Mesothelial cell of epicardium (in vitro differentiated cells): ENCODE results near the gene PDE4D. TPM values are rescaled to one million over a fixed set of nuclear protein-coding genes. Genes with fewer than 3 reads are reported as not detected.
A peak's percentile ranks its signal among the peaks of the same experiment; 100 is the strongest.
"Not testable (repeated sequence)": the region's sequence is repeated elsewhere in the genome, so short reads cannot be mapped to it uniquely, and the experiment has no call there.

Source experiments
- DNase-seq, 2 experiments: peaks; one replicate each; pipeline ENCODE4 v3.0.0; 2021; ENCODE audit warnings: low spot score in 2 of 2; ENCODE audit not compliant: unreplicated experiment in 2 of 2
- H3K27ac Mint-ChIP-seq: 2 replicates; pipeline ENCODE4 v1.8.0; 2021; ENCODE audit warnings: mixed read lengths
- H3K27me3 Mint-ChIP-seq: 2 replicates; pipeline ENCODE4 v1.8.0; 2021; ENCODE audit warnings: low read depth, mixed read lengths
- H3K36me3 Mint-ChIP-seq: 2 replicates; pipeline ENCODE4 v1.8.0; 2021; ENCODE audit warnings: mixed read lengths
- H3K4me1 Mint-ChIP-seq: 2 replicates; pipeline ENCODE4 v1.8.0; 2021; ENCODE audit warnings: mixed read lengths
- H3K4me3 Mint-ChIP-seq: 2 replicates; pipeline ENCODE4 v1.8.0; 2021; ENCODE audit warnings: mild to moderate bottlenecking, moderate library complexity, mixed read lengths
- H3K9me3 Mint-ChIP-seq: 2 replicates; pipeline ENCODE4 v1.8.0; 2021; ENCODE audit warnings: mixed read lengths
- total RNA-seq: library from RNA; stranded (reverse); gene quantifications from 3 replicates; pipeline ENCODE4 v1.2.1, GENCODE V29; 2021
- TF ChIP-seq, protein P1 (sequence below): fragments of 200-600 bp; sonication (generic); IDR thresholded peaks from one replicate; pipeline ENCODE4 v1.5.0; 2021; ENCODE audit warnings: antibody characterized with exemption; ENCODE audit not compliant: unreplicated experiment

PDE4D gene
- total RNA-seq, 1 donor from 2014 or later = 105 TPM

DNA sequence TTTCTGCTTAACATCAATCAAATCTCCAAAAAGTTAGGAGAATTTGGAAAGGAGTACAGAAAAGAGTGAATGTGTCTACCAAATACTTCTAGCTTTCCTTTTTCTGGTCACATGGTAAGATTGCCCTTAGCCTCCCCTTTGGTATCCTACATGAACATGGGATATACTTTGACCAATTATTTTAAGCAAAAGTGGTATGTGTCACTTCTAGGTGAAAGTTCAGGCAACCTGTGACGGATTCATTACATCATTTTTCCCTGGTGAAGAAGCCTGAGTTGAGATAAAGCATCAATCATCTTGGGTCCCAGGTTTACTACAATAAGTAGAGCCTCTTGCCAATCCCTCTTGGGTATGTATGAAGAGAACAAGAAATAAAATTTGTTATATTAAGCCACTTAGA lies 419.2 kb downstream of the PDE4D start:
- no peak for DNase-seq
- no peak overlapping the region for H3K27ac Mint-ChIP-seq
- H3K27me3 Mint-ChIP-seq = no peaks in the 10 kb centered on the region
- peaks cover 4% of the 10 kb centered on the region for H3K9me3 Mint-ChIP-seq
- no peak overlapping the region for H3K4me3 Mint-ChIP-seq
- H3K36me3 Mint-ChIP-seq = no peaks in the 10 kb centered on the region
- TF ChIP-seq, protein P1, sequence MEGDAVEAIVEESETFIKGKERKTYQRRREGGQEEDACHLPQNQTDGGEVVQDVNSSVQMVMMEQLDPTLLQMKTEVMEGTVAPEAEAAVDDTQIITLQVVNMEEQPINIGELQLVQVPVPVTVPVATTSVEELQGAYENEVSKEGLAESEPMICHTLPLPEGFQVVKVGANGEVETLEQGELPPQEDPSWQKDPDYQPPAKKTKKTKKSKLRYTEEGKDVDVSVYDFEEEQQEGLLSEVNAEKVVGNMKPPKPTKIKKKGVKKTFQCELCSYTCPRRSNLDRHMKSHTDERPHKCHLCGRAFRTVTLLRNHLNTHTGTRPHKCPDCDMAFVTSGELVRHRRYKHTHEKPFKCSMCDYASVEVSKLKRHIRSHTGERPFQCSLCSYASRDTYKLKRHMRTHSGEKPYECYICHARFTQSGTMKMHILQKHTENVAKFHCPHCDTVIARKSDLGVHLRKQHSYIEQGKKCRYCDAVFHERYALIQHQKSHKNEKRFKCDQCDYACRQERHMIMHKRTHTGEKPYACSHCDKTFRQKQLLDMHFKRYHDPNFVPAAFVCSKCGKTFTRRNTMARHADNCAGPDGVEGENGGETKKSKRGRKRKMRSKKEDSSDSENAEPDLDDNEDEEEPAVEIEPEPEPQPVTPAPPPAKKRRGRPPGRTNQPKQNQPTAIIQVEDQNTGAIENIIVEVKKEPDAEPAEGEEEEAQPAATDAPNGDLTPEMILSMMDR = no peak
- H3K4me1 Mint-ChIP-seq = peaks cover 18% of the 10 kb centered on the region

DNA sequence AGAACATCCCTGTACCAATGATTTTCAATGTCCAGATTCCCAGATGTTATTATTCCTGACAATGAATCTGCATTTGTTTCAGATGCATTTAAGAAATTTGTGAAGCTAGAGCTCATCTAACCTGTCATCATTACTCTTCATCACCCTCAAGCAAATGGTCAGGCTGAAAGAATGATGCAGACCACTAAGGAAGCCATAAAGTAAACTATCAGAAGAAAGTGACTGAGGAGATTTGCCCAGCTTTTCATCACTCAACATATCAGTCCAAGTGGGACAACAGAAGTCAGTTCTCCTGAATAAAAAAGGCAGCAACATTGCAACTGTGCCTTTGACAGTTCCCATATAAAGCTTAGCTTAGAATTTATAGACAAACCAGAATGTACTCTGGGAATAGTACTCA lies 419.9 kb downstream of the PDE4D start:
- peaks cover 18% of the 10 kb centered on the region for H3K4me1 Mint-ChIP-seq
- no peak overlapping the region for H3K4me3 Mint-ChIP-seq
- no peak for DNase-seq
- peaks cover 4% of the 10 kb centered on the region for H3K9me3 Mint-ChIP-seq
- TF ChIP-seq, protein P1 = no peak
- H3K27me3 Mint-ChIP-seq = no peaks in the 10 kb centered on the region
- H3K27ac Mint-ChIP-seq = no peak overlapping the region
- H3K36me3 Mint-ChIP-seq = no peaks in the 10 kb centered on the region

DNA sequence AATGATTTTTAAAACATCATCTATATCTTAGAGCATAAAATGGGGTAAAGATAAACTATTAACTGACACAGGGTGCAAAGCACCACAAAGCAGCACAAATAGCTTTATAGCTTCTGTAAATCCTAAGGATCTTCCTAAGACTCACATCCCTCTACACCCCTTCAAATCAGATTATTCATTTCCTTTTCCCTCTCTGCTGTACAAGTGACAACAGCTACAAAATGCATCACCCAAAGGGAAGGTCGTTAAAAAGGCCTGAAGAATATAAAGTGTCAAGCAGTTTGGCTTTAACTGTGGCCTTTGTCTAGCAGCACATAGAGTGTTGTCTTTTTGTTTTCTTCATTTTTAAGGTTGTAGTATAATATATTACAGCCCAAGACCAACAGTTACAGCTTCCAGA lies 422.1 kb downstream of the PDE4D start:
- H3K4me1 Mint-ChIP-seq = peaks cover 31% of the 10 kb centered on the region
- no peak overlapping the region for H3K4me3 Mint-ChIP-seq
- TF ChIP-seq, protein P1 = no peak
- no peaks in the 10 kb centered on the region for H3K27me3 Mint-ChIP-seq
- H3K36me3 Mint-ChIP-seq = no peaks in the 10 kb centered on the region
- DNase-seq = no peak
- no peaks in the 10 kb centered on the region for H3K9me3 Mint-ChIP-seq
- peak overlapping the region; percentile 45 for H3K27ac Mint-ChIP-seq

DNA sequence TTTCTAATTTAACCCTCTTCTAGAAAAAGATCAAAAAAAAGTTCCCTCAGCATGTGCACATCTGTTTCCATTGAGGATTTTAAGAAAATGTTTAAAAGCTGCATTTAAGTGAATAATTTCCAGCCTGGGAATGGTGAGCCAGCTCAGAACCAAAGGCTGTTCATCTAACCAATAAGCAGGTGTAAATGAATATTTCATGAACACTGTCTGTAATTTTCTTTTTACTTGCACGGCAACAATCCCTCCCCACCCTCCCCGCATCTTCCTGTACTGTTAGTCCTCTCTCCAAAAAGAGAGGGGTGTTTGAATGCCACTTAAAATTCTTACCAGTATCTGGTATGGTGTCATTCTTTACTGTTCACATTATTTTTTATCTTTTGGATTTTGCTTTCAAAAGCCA lies 425.6 kb downstream of the PDE4D start:
- Mint-ChIP-seq H3K27ac (no peak overlapping the region), H3K4me1 (peaks cover 39% of the 10 kb centered on the region), H3K9me3 (no peaks in the 10 kb centered on the region), H3K27me3 (no peaks in the 10 kb centered on the region), H3K36me3 (peaks cover 5% of the 10 kb centered on the region), H3K4me3 (no peak overlapping the region)
- TF ChIP-seq, protein P1 = no peak
- DNase-seq = no peak

DNA sequence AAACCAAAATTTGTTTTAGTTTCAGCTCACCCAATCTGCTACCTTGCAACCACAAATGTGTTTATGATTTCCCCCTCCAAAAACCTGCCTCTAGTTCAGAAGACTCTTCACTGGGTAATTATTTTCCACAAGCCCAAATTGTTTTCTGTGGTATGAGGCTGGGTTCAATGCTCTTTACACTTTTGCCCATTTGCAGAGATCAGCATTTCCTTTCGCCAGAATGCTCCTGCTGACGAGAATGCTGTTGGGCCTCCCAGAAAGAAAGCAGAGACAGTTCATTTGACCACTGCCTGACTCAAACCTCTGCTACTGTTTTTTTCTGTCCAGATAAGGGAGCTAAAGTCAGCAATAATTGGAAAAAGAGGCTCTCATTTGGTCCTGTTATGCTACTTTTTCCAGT lies 427.3 kb downstream of the PDE4D start:
- Mint-ChIP-seq H3K4me3 (no peak overlapping the region), H3K36me3 (peaks cover 5% of the 10 kb centered on the region), H3K27me3 (no peaks in the 10 kb centered on the region), H3K4me1 (peaks cover 42% of the 10 kb centered on the region), H3K27ac (peak overlapping the region; percentile 78), H3K9me3 (no peaks in the 10 kb centered on the region)
- DNase-seq = no peak
- TF ChIP-seq, protein P1 = no peak

DNA sequence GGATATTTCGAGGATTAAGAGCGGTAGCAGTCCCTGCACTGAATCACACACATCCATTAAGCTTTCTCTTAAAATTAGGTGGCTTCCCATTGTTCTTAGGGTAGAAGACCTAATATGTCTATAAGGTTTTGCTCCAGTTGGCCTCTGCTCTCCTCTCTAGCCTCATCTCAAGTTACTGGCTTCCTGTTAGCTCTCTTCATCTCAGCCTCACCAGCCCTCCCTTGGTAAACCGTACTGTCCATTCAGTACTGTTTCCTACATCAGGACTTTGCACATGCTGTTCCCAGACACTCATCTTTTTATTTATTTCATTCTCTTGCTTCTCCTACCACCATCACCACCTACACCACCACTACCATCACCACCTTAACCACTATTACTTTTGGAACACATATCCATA lies 428.6 kb downstream of the PDE4D start:
- TF ChIP-seq, protein P1 = no peak
- H3K4me1 Mint-ChIP-seq = peaks cover 40% of the 10 kb centered on the region

DNA sequence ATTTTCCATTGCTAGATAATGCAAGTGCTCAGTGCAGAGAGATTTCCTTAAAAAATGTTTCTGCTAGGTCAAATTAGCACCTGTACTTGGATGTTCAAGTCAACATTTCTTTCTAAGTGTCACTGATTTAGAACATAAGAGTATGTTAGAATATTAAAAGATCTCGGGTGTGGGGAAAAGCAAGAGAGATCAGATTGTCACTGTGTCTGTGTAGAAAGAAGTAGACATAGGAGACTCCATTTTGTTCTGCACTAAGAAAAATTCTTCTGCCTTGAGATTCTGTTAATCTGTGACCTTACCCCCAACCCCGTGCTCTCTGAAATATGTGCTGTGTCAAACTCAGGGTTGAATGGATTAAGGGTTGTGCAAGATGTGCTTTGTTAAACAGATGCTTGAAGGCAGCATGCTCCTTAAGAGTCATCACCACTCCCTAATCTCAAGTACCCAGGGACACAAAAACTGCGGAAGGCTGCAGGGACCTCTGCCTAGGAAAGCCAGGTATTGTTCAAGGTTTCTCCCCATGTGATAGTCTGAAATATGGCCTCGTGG lies 429.8 kb downstream of the PDE4D start:
- not testable (repeated sequence) for H3K27me3 Mint-ChIP-seq, H3K9me3 Mint-ChIP-seq, H3K36me3 Mint-ChIP-seq, H3K27ac Mint-ChIP-seq, H3K4me3 Mint-ChIP-seq, DNase-seq
- peaks cover 40% of the 10 kb centered on the region for H3K4me1 Mint-ChIP-seq

More for the DNA sequence above, 428.6 kb downstream of the PDE4D start:
- Mint-ChIP-seq H3K36me3 (peaks cover 5% of the 10 kb centered on the region), H3K27me3 (no peaks in the 10 kb centered on the region), H3K27ac (peak overlapping the region; percentile 7), H3K4me3 (no peak overlapping the region), H3K9me3 (no peaks in the 10 kb centered on the region)
- DNase-seq = no peak
